Measurements from ENCODE around the gene MCEE. TPM values are rescaled to one million over a fixed set of nuclear protein-coding genes. Genes with fewer than 3 reads are reported as not detected.
"Not testable (repeated sequence)": the region's sequence is repeated elsewhere in the genome, so short reads cannot be mapped to it uniquely, and the experiment has no call there.

The MCEE gene
- total RNA-seq: 10 to 100 TPM; 18.2 to 22.8 (median 19.1) TPM
- long read RNA-seq, donor 1, partial matches to known transcripts: 0 of 6 reads
- long read RNA-seq, donor 1, other reads (novel, unspliced or antisense): 3 of 6 reads
- long read RNA-seq, donor 2, transcript MCEE-201 (3 exons, 835 nt): major isoform, 10 of 13 reads
- long read RNA-seq, donor 2, partial matches to known transcripts: 1 of 13 reads
- long read RNA-seq, donor 2, other reads (novel, unspliced or antisense): 2 of 13 reads

DNA sequence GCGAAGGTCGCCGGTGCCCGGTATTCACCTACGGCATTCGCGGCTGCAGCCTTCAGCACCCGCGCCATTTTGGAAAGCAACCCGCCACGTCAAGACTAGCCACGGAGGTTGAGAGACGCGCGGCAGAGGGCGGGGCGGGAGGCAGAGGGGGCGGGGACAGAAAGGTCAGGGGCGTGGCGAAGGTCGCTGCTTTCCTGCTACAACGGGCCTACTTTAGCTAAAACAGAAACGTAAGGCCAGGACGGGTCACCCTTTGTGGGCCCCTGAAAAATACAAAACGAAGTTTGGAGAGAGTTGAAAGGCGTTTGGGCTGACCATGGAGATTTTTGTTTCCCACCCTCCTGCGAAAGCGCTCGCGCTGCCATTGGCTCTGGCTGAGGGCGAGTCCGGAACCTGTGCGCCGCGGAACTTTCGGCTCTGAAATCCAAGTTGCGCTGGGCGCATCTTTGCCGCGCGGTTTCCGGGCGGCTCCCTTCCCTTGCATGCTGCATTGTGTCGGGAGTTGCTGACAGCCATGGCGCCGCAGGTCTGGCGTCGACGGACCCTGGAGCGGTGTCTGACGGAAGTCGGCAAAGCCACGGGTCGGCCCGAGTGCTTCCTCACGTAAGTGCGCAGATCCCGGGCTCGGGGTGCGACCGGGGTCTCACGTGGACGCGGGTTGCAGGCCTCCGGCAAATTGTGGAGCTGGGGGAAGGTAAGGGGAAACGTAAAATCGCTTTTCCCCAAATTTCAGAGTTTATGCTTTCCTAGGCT lies at the start of gene MCEE, which contains the start of gene MPHOSPH10:
Gene MCEE, minus strand, starts transcription at position 78 of the 753 bp plus-strand sequence. Its CDS starts 10 bp downstream, at position 68.
Gene MPHOSPH10, plus strand, starts transcription at position 483 of the 753 bp plus-strand sequence. Its CDS starts 32 bp downstream, at position 515.
- H3K9me3 ChIP-seq: no peaks in the 10 kb centered on the region
- H3K4me1 ChIP-seq (ENCODE audit: low read depth): peaks cover 23% of the 10 kb centered on the region
- peak within 1 kb of the TSS; percentile 93 for H3K4me3 ChIP-seq
- intact Hi-C loops (cut with DNase I, micrococcal nuclease): no loop called here
- H3K36me3 ChIP-seq (ENCODE audit: low read depth): no peaks in the 10 kb centered on the region
- ATAC-seq: peak; percentile 97
- peak; percentile 95 for DNase-seq
- TF ChIP-seq, protein P1, sequence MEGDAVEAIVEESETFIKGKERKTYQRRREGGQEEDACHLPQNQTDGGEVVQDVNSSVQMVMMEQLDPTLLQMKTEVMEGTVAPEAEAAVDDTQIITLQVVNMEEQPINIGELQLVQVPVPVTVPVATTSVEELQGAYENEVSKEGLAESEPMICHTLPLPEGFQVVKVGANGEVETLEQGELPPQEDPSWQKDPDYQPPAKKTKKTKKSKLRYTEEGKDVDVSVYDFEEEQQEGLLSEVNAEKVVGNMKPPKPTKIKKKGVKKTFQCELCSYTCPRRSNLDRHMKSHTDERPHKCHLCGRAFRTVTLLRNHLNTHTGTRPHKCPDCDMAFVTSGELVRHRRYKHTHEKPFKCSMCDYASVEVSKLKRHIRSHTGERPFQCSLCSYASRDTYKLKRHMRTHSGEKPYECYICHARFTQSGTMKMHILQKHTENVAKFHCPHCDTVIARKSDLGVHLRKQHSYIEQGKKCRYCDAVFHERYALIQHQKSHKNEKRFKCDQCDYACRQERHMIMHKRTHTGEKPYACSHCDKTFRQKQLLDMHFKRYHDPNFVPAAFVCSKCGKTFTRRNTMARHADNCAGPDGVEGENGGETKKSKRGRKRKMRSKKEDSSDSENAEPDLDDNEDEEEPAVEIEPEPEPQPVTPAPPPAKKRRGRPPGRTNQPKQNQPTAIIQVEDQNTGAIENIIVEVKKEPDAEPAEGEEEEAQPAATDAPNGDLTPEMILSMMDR (IDR thresholded peaks at IDR 0.05): no peak

DNA sequence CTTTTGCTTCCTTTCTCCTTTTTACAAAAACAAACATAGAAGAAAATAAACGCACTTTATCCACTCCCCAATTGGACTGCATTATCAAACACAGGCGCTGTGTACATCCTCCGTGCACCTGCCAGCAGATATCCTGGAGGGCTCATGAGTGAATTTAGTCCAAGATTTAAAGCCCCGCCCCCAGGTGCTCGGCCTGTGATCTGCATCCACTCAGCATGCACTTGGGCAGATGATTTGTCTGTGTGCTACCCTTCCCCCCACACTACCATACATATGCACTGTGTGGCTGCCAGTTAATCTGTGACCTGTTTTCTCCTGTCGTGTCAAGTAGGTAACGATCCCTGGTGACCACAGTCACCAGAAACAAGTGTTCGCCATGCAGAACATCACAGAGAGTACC lies 48.8 kb upstream of the MCEE start:
- H3K36me3 ChIP-seq (ENCODE audit: low read depth); H3K4me3 ChIP-seq; intact Hi-C loops (cut with DNase I, micrococcal nuclease); ATAC-seq; H3K9me3 ChIP-seq; DNase-seq; H3K4me1 ChIP-seq (ENCODE audit: low read depth): not testable (repeated sequence)

DNA sequence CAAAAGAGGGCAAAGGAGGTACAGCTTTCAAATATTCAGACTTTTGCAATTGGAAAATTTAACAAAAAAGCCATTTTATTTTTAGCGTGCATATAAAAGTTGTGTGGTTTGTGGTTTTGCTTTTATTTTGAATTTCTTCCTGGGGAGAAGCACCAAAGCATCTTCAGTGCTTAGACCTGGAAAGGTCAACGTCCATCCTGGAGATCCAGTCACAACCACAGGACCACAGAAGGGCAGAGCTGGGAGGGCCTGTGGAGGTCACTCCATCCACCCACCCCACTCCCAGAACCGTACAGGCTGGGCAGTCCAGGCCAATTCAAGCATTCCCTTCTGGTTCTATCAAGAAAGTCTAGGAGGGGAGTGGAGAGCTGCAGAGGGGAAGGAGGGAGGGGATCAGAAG lies 44.2 kb upstream of the MCEE start:
- Histone ChIP-seq H3K4me3 (no peak overlapping the region), H3K9me3 (no peaks in the 10 kb centered on the region), H3K36me3 (ENCODE audit: low read depth) (no peaks in the 10 kb centered on the region), H3K4me1 (ENCODE audit: low read depth) (no peaks in the 10 kb centered on the region)
- intact Hi-C loops (cut with DNase I, micrococcal nuclease): no loop called here
- TF ChIP-seq, protein P1 (IDR thresholded peaks at IDR 0.05): no peak
- DNase-seq (no peak), ATAC-seq (no peak)

DNA sequence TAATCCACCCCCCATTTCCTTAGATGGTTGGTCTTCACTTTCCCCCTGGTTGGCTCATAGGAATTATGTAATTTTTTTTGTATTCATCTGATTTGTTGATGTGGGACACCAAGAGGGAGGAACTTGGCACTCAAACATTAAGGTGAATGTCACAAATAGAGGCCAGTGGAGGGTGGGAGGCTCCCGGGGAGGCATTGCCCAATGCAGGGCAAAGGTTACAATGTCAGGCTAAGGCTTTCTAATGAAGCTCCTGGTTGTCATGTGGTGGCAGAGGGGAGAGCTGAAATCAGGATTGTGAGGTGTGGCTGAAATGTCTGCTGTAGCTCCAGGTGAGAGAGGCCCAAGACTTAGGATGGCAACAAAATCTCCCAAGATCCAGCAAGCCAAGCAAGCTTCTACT lies 43.1 kb upstream of the MCEE start:
- DNase-seq: no peak
- intact Hi-C loops (cut with DNase I, micrococcal nuclease): no loop called here
- TF ChIP-seq, protein P1 (IDR thresholded peaks at IDR 0.05): no peak

DNA sequence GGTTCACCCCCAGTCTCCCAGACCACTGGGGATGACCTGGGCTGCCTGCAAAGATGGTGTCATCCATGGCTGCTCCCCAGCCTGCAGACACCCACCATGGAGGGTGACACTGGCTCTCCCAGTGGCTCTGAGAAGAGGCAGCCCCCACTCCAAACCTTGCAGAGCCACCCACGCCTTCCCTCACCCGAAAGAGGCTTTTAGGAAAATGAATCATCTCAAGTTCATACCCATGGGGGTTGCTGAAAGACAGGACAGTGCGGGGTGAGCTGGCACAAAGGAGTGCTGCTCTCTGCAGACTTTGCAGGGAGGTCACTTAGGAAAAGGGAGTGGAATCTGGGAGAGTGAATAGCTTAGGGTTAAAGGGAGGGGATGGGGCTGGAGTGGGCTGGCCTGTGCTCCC lies 36.8 kb upstream of the MCEE start:
- intact Hi-C loops (cut with DNase I, micrococcal nuclease): no loop called here
- H3K4me1 ChIP-seq (ENCODE audit: low read depth): no peaks in the 10 kb centered on the region
- H3K4me3 ChIP-seq: no peak overlapping the region
- ATAC-seq (no peak), DNase-seq (no peak)
- TF ChIP-seq, protein P1 (IDR thresholded peaks at IDR 0.05): no peak
- H3K36me3 ChIP-seq (ENCODE audit: low read depth): no peaks in the 10 kb centered on the region
- H3K9me3 ChIP-seq: no peaks in the 10 kb centered on the region

More for the DNA sequence above, 43.1 kb upstream of the MCEE start:
- H3K4me3 ChIP-seq: no peak overlapping the region
- no peaks in the 10 kb centered on the region for H3K9me3 ChIP-seq
- H3K4me1 ChIP-seq (ENCODE audit: low read depth): no peaks in the 10 kb centered on the region
- no peaks in the 10 kb centered on the region for H3K36me3 ChIP-seq (ENCODE audit: low read depth)
- ATAC-seq: no peak

DNA sequence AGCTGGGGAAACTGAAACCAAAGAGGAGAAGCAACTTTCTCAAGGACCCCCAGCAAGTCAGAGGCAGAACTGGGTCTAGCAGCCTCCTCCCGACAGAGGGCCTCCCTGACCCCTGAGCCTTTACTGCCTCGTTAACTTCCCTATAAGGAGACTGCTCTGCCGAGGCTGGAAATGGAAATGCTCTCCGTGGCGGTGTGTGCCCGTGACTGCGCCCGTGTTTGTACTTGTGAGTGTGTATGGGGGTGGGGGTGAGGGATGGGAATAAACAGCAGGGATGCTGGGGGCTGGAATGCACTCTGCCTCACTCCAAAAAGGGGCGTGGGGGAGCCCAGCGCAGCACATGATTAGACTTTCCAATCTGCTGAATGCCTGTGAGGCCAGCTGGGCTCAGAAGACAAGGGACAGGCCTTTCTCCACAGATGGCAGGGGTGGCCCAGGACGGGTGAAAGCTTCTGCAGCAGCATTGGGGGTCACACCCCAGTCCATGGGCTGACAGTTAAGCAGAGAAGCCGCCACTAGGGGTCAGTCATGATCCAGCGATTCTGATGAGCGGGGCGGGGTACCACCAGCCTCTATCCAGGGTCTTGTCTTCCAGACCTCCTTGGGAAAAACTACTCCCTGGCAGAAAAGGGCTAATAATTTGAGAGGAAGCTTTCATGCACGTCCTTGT lies 27.2 kb upstream of the MCEE start:
- intact Hi-C loops (cut with DNase I, micrococcal nuclease): no loop called here
- Histone ChIP-seq H3K4me1 (ENCODE audit: low read depth) (peaks cover 5% of the 10 kb centered on the region), H3K36me3 (ENCODE audit: low read depth) (no peaks in the 10 kb centered on the region), H3K4me3 (no peak overlapping the region), H3K9me3 (no peaks in the 10 kb centered on the region)
- ATAC-seq: peak; percentile 65
- TF ChIP-seq, protein P1 (IDR thresholded peaks at IDR 0.05): peak; percentile 37
- peak in 2 of 3 donors; percentile 50 to 80 for DNase-seq

Measured in mucosa of descending colon (tissue), 3 donors.